HepG2 (cell line): Measurements from ENCODE around the gene TP53AIP1. TPM values are rescaled to one million over a fixed set of nuclear protein-coding genes. Genes with fewer than 3 reads are reported as not detected.

ENCODE experiments used
- ATAC-seq: fragments of 200-7000 bp; cut with Tn5 transposase; 3 replicates; pipeline ENCODE4 v1.9.1; 2020; ENCODE audit warnings: mild to moderate bottlenecking, moderate library complexity
- BruUV-seq: library from RNA; stranded (reverse); fragments of 400-500 nt; replicated peaks from 2 replicates; lab custom pipeline; 2021; lab: Mats Ljungman, UMichigan
- CTCF ChIA-PET: fragments of 300-600 bp; formaldehyde crosslinking; extraction: SDS; loops from one replicate; lab custom pipeline; 2021; ENCODE audit warnings: low total read pairs, inconsistent platforms, low intra/inter-chr PET ratio; lab: Yijun Ruan, JAX
- POLR2A ChIA-PET: fragments of 350-600 bp; sonication (Branson Sonifier 250); formaldehyde crosslinking; loops from one replicate; lab custom pipeline; 2020; ENCODE audit warnings: antibody characterized with exemption, inconsistent platforms; lab: Yijun Ruan, JAX
- DNase-seq: peaks from one replicate; pipeline ENCODE4 v3.0.0-alpha.2; 2015; ENCODE audit warnings: low spot score
- FAIRE-seq: peaks from 3 replicates; lab custom pipeline; 2011; peaks lifted over from hg19 to GRCh38; lab: Jason Lieb, UNC
- H2AFZ ChIP-seq: one replicate; pipeline ENCODE4 v1.6.1; 2011; ENCODE audit warnings: low read length, inconsistent platforms
- H3K27ac ChIP-seq: fragments of 300-600 bp; 3 replicates; pipeline ENCODE4 v1.8.0; 2011; ENCODE audit warnings: mixed run types, mild to moderate bottlenecking, mixed read lengths, low read length, inconsistent platforms; ENCODE audit not compliant: insufficient read depth; ENCODE audit errors: extremely low read length
- H3K27me3 ChIP-seq, 2 experiments: fragments of 200-600 bp in 1 of 2; 2 replicates in 1 of 2; 3 replicates in 1 of 2; pipeline versions ENCODE4 v1.6.0 to v1.8.0; 2011; ENCODE audit warnings: low read length in 2 of 2, mild to moderate bottlenecking in 2 of 2, moderate library complexity in 2 of 2, inconsistent platforms in 1 of 2; ENCODE audit not compliant: insufficient read depth in 2 of 2, control insufficient read depth in 1 of 2
- H3K36me3 ChIP-seq, 2 experiments: fragments of 200-600 bp in 1 of 2; replicated peaks in 1 of 2; 2 replicates in 1 of 2; 3 replicates in 1 of 2; pipeline versions ENCODE4 v1.5.1 to v1.8.0; 2011; ENCODE audit warnings: low read length in 2 of 2, inconsistent platforms in 1 of 2; ENCODE audit not compliant: insufficient read depth in 2 of 2, control insufficient read depth in 1 of 2
- H3K4me1 ChIP-seq: 2 replicates; pipeline ENCODE4 v1.5.1; 2012; ENCODE audit warnings: low read length, inconsistent platforms; ENCODE audit not compliant: insufficient read depth
- H3K4me2 ChIP-seq: 2 replicates; pipeline ENCODE4 v1.6.0; 2011; ENCODE audit warnings: low read depth, low read length, inconsistent platforms
- H3K4me3 ChIP-seq, 3 experiments: fragments of 200-600 bp in 1 of 3; sonication (generic), shearing (Covaris generic) in 1 of 3; replicated peaks in 1 of 3; 2 replicates each; pipeline ENCODE4 v1.5.1; 2011 to 2016; ENCODE audit warnings: low read length in 3 of 3, inconsistent platforms in 2 of 3, low read depth in 2 of 3, mild to moderate bottlenecking in 2 of 3, control low read depth in 1 of 3, mixed read lengths in 1 of 3; ENCODE audit not compliant: insufficient read depth in 1 of 3
- H3K79me2 ChIP-seq: one replicate; pipeline ENCODE4 v1.6.1; 2011; ENCODE audit warnings: low read length, inconsistent platforms; ENCODE audit not compliant: insufficient read depth
- H3K9ac ChIP-seq: 2 replicates; pipeline ENCODE4 v1.6.0; 2011; ENCODE audit warnings: mild to moderate bottlenecking, low read depth, low read length, inconsistent platforms; ENCODE audit not compliant: insufficient read depth
- H3K9me3 ChIP-seq: 2 replicates; pipeline ENCODE4 v1.5.1; 2012; ENCODE audit warnings: mild to moderate bottlenecking, low read length
- H4K20me1 ChIP-seq: 2 replicates; pipeline ENCODE4 v1.6.0; 2011; ENCODE audit warnings: inconsistent platforms, mild to moderate bottlenecking, low read length, moderate library complexity; ENCODE audit not compliant: insufficient read depth
- AKNA ChIP-seq: sonication (generic); formaldehyde crosslinking; IDR thresholded peaks from 2 replicates; pipeline ENCODE4 v1.4.0; 2020; ENCODE audit warnings: missing genetic modification reagents, borderline replicate concordance
- CHD2 ChIP-seq: IDR thresholded peaks from 2 replicates; pipeline ENCODE4 v1.6.1; 2011; ENCODE audit warnings: low read depth, low read length, improper control_type of control experiment
- EZH2 ChIP-seq: conservative IDR thresholded peaks from 2 replicates; pipeline ENCODE4 v1.6.1; 2012; ENCODE audit warnings: mild to moderate bottlenecking, low read depth, low read length, moderate library complexity
- GATAD1 ChIP-seq: IDR thresholded peaks from 2 replicates; pipeline ENCODE4 v1.6.1; 2016; ENCODE audit warnings: missing genetic modification reagents, missing compliant biosample characterization
- HOXA9 ChIP-seq: sonication (generic); formaldehyde crosslinking; IDR thresholded peaks from 2 replicates; pipeline ENCODE4 v1.8.1; 2022; ENCODE audit warnings: missing genetic modification reagents, mild to moderate bottlenecking, moderate library complexity, borderline replicate concordance
- ZNF34 ChIP-seq: sonication (generic); formaldehyde crosslinking; IDR thresholded peaks from 2 replicates; pipeline ENCODE4 v1.4.0; 2020; ENCODE audit warnings: mild to moderate bottlenecking, missing genetic modification reagents, borderline replicate concordance
- ZNF883 ChIP-seq: sonication (generic); formaldehyde crosslinking; IDR thresholded peaks from 2 replicates; pipeline ENCODE4 v1.5.1; 2020; ENCODE audit warnings: mild to moderate bottlenecking, missing genetic modification reagents; ENCODE audit errors: not compliant biosample characterization
- WGBS: methylation state at CpG from one replicate; pipeline ENCODE4 v1.1.6; 2017; ENCODE audit warnings: low lambda C conversion rate; 5-methylcytosine and 5-hydroxymethylcytosine counted together
- in situ Hi-C: cut with HindIII; loops from 2 replicates; pipeline ENCODE4 v1.10.0; 2017; ENCODE audit warnings: low pct_unique_long_range_greater_than_20kb; ENCODE audit not compliant: extremely low pct_ligation_motif_present
- intact Hi-C: fragments of 100-400 bp; cut with micrococcal nuclease; formaldehyde crosslinking; loops from one replicate; pipeline ENCODE4 v1.10.0; 2022; ENCODE audit not compliant: unreplicated experiment
- polyA plus RNA-seq, 8 experiments: library from polyadenylated mRNA; depleted of rRNA in 3 of 8; stranded (reverse) in 7 of 8; unstranded in 1 of 8; fragments of >200 nt; fragmentation: Illumina TruSeq in 4 of 8; extraction: Trizol in 4 of 8; gene quantifications; 2 replicates each; pipeline versions ENCODE4 v1.2.1 to v1.2.3, GENCODE V29; 2011 to 2016; ENCODE audit warnings: low read depth in 4 of 8, missing spikeins in 1 of 8, mixed read lengths in 1 of 8; ENCODE audit not compliant: insufficient read depth in 1 of 8
- total RNA-seq, 5 experiments: library from RNA; depleted of rRNA; stranded (reverse); fragments of >200 nt; fragmentation: Illumina TruSeq; extraction: Trizol; gene quantifications; 2 replicates each; pipeline ENCODE4 v1.2.3, GENCODE V29; 2016; ENCODE audit warnings: low read depth in 1 of 5
- TF ChIP-seq, protein P1 (sequence below): sonication (generic); formaldehyde crosslinking; IDR thresholded peaks from 2 replicates; pipeline ENCODE4 v1.4.0; 2020; ENCODE audit warnings: missing genetic modification reagents

Gene TP53AIP1
- total and polyA plus RNA-seq, 2 of the 13 experiments (the other 11 are each of a cell fraction or from before 2014, with no cell fraction given) = 0.11 TPM; not detected in 1

- intact Hi-C loops = no loop called here
- in situ Hi-C loops = no loop called here
- H3K27me3 ChIP-seq = peaks cover 4 to 50% of the 10 kb centered on the region in 2 experiments
These were observed 18.6 kb downstream of the TP53AIP1 start for GRCh38 chr11:128924104-128924503.

More at GRCh38 chr11:128924104-128924503, 18.6 kb downstream of the TP53AIP1 start:
- 32% methylated on average over 5 of the region's 7 CpGs for WGBS
- Histone ChIP-seq H3K36me3 (no peaks in the 10 kb centered on the region), H3K4me2 (no peak overlapping the region), H3K4me1 (no peaks in the 10 kb centered on the region), H2AFZ (no peak overlapping the region), H3K9me3 (no peaks in the 10 kb centered on the region), H4K20me1 (no peaks in the 10 kb centered on the region), H3K9ac (no peak overlapping the region), H3K27ac (no peak overlapping the region), H3K79me2 (no peaks in the 10 kb centered on the region), H3K4me3 (no peak overlapping the region)
- no TSS peak for BruUV-seq
- no peak for TF ChIP-seq GATAD1
- no peak for TF ChIP-seq EZH2
- TF ChIP-seq ZNF883 (CRISPR knock-in tag) = no peak
- TF ChIP-seq, protein P1, sequence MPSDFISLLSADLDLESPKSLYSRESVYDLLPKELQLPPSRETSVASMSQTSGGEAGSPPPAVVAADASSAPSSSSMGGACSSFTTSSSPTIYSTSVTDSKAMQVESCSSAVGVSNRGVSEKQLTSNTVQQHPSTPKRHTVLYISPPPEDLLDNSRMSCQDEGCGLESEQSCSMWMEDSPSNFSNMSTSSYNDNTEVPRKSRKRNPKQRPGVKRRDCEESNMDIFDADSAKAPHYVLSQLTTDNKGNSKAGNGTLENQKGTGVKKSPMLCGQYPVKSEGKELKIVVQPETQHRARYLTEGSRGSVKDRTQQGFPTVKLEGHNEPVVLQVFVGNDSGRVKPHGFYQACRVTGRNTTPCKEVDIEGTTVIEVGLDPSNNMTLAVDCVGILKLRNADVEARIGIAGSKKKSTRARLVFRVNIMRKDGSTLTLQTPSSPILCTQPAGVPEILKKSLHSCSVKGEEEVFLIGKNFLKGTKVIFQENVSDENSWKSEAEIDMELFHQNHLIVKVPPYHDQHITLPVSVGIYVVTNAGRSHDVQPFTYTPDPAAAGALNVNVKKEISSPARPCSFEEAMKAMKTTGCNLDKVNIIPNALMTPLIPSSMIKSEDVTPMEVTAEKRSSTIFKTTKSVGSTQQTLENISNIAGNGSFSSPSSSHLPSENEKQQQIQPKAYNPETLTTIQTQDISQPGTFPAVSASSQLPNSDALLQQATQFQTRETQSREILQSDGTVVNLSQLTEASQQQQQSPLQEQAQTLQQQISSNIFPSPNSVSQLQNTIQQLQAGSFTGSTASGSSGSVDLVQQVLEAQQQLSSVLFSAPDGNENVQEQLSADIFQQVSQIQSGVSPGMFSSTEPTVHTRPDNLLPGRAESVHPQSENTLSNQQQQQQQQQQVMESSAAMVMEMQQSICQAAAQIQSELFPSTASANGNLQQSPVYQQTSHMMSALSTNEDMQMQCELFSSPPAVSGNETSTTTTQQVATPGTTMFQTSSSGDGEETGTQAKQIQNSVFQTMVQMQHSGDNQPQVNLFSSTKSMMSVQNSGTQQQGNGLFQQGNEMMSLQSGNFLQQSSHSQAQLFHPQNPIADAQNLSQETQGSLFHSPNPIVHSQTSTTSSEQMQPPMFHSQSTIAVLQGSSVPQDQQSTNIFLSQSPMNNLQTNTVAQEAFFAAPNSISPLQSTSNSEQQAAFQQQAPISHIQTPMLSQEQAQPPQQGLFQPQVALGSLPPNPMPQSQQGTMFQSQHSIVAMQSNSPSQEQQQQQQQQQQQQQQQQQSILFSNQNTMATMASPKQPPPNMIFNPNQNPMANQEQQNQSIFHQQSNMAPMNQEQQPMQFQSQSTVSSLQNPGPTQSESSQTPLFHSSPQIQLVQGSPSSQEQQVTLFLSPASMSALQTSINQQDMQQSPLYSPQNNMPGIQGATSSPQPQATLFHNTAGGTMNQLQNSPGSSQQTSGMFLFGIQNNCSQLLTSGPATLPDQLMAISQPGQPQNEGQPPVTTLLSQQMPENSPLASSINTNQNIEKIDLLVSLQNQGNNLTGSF (CRISPR knock-in tag) = no peak
- no peak for TF ChIP-seq CHD2
- TF ChIP-seq AKNA (CRISPR knock-in tag) = no peak
- no peak for TF ChIP-seq ZNF34 (CRISPR knock-in tag)
- no peak for TF ChIP-seq HOXA9 (CRISPR knock-in tag)
- ChIA-PET CTCF (no interaction called here), POLR2A (no interaction called here)
- DNase-seq (no peak), FAIRE-seq (no peak), ATAC-seq (no peak)
